ENCODE results near the gene KIF2A. TPM values are rescaled to one million over a fixed set of nuclear protein-coding genes. Genes with fewer than 3 reads are reported as not detected.

The KIF2A gene
- total and polyA plus RNA-seq, 2 of the 8 experiments (the other 6 are each of a cell fraction or from before 2014, with no cell fraction given), result 18.4 to 97.1 TPM

- DNase-seq (ENCODE audit: low read depth in 1 of 2, low spot score in 2 of 2), result no peak
- Histone ChIP-seq H3K4me1 (replicated peaks in 1 of 4; ENCODE audit: control insufficient read depth in 3 of 4, insufficient read depth in 4 of 4, low read length in 3 of 4) (no peaks in the 10 kb centered on the region), H3K79me2 (ENCODE audit: control insufficient read depth in 1 of 2, insufficient read depth in 2 of 2, low read length in 2 of 2) (peaks cover 0 to 91% of the 10 kb centered on the region in 2 experiments), H2BK12ac (ENCODE audit: low read depth, low read length) (no peak overlapping the region), H4K5ac (ENCODE audit: insufficient read length, low read depth, low read length) (no peak overlapping the region), H4K20me1 (replicated peaks in 1 of 2; ENCODE audit: control insufficient read depth in 1 of 2, insufficient read depth in 2 of 2, low read length in 2 of 2) (peaks cover 0 to 2% of the 10 kb centered on the region in 2 experiments), H3K23ac (ENCODE audit: insufficient read length) (no peak overlapping the region), H3K56ac (replicated peaks; ENCODE audit: insufficient read length, low read depth, low read length) (no peak overlapping the region), H2AFZ (ENCODE audit: low read length) (no peak overlapping the region), H3K9me3 (ENCODE audit: insufficient read depth in 2 of 2, low read depth in 1 of 2, low read length in 1 of 2) (no peaks in the 10 kb centered on the region), H3K36me3 (ENCODE audit: control insufficient read depth in 2 of 4, insufficient read depth in 4 of 4, low read length in 3 of 4) (no peaks in the 10 kb centered on the region), H3K23me2 (ENCODE audit: low read depth, low read length) (no peaks in the 10 kb centered on the region), H3K4me3 (ENCODE audit: extremely low read depth in 1 of 4, insufficient read depth in 2 of 4, low read depth in 3 of 4, low read length in 4 of 4) (no peak overlapping the region), H3K4me2 (ENCODE audit: insufficient read depth in 1 of 2, low read depth in 2 of 2, low read length in 2 of 2) (no peak overlapping the region), H4K91ac (replicated peaks; ENCODE audit: insufficient read length, low read length) (no peak overlapping the region), H2AK5ac (ENCODE audit: low read depth, low read length) (no peak overlapping the region), H2BK15ac (ENCODE audit: low read length) (no peak overlapping the region), H3K14ac (ENCODE audit: insufficient read length) (no peak overlapping the region), H2BK20ac (ENCODE audit: low read length) (no peak overlapping the region), H4K8ac (ENCODE audit: extremely low read depth, insufficient read depth, low read length) (no peak overlapping the region), H3K18ac (ENCODE audit: extremely low read depth, low read length) (no peak overlapping the region), H2BK5ac (ENCODE audit: low read depth, low read length) (no peak overlapping the region), H3K27ac (ENCODE audit: low read depth, low read length) (no peak overlapping the region), H3K9ac (replicated peaks in 1 of 4; ENCODE audit: extremely low read depth in 1 of 4, low read depth in 3 of 4, low read length in 3 of 4) (no peak overlapping the region), H3K27me3 (replicated peaks in 1 of 4; ENCODE audit: control insufficient read depth in 3 of 4, extremely low read depth in 1 of 4, insufficient read depth in 3 of 4, low read length in 3 of 4) (no peaks in the 10 kb centered on the region), H3K79me1 (ENCODE audit: low read depth, low read length) (no peaks in the 10 kb centered on the region; the same call in 1 of the 2 replicates), H3K4ac (replicated peaks; ENCODE audit: insufficient read length, low read depth, low read length) (no peak overlapping the region), H2BK120ac (replicated peaks; ENCODE audit: low read depth, low read length) (no peak overlapping the region)
- ChIA-PET POLR2A (ENCODE audit: partially characterized antibody) (interaction anchor here (1.6 to 3.3 kb wide), 3 partner anchors 8 to 18 kb away, joined by 4 to 17 read pairs (median 5); partner anchors contain the start of genes DIMT1 and IPO11), CTCF (ENCODE audit: partially characterized antibody) (interaction anchor here (0.9 to 2.2 kb wide), 3 partner anchors 11 to 39 kb away, joined by 3 to 5 read pairs (median 3); no protein-coding TSS in a partner anchor)
- 91% methylated on average over 1 of the region's 1 CpG; no CpG with 5 or more reads in 1 of the 2 experiments for WGBS, 2 experiments (ENCODE audit: extremely low coverage in 1 of 2, insufficient coverage in 1 of 2, insufficient read length in 1 of 2, insufficient replicate concordance in 2 of 2, low coverage in 1 of 2, low lambda C conversion rate in 2 of 2, missing lambda C conversion rate in 1 of 2)
- no peak for FAIRE-seq
- TF ChIP-seq JUND (IDR thresholded peaks at IDR 0.05; ENCODE audit: low read length) (no peak), HDAC6 (IDR thresholded peaks at IDR 0.05; ENCODE audit: low read depth, low read length) (no peak), ATF2 (IDR thresholded peaks at IDR 0.05; ENCODE audit: low read length) (no peak), SIX5 (IDR thresholded peaks at IDR 0.05; ENCODE audit: low read depth, low read length) (no peak)
These were observed 115.4 kb downstream of the KIF2A start for GRCh38 chr5:62421414-62421813.

Data from H1 (cell line).